ENCODE results near the gene PTPRB.
"Not testable (repeated sequence)": the region's sequence is repeated elsewhere in the genome, so short reads cannot be mapped to it uniquely, and the experiment has no call there.

PTPRB gene

GRCh38 chr12:70549340-70550179, 87.7 kb downstream of the PTPRB start:
- no peak for DNase-seq (ENCODE audit: low read depth in 1 of 2, low spot score in 1 of 2)

- no peak for DNase-seq (ENCODE audit: low read depth in 1 of 2, low spot score in 1 of 2)
Observed at GRCh38 chr12:70543444-70543843, 93.8 kb downstream of the PTPRB start.

GRCh38 chr12:70540996-70541395, 96.2 kb downstream of the PTPRB start:
- DNase-seq (ENCODE audit: low read depth in 1 of 2, low spot score in 1 of 2), result no peak

- DNase-seq (ENCODE audit: low read depth in 1 of 2, low spot score in 1 of 2), result no peak
Observed at GRCh38 chr12:70536650-70537049, 100.6 kb downstream of the PTPRB start.

- DNase-seq (ENCODE audit: low read depth in 1 of 2, low spot score in 1 of 2), result no peak
Observed at GRCh38 chr12:70535896-70536374, 101.3 kb downstream of the PTPRB start.

GRCh38 chr12:70534466-70534865, 102.8 kb downstream of the PTPRB start:
- no peak for DNase-seq (ENCODE audit: low read depth in 1 of 2, low spot score in 1 of 2)

GRCh38 chr12:70529647-70530046, 107.6 kb downstream of the PTPRB start:
- no peak for DNase-seq (ENCODE audit: low read depth in 1 of 2, low spot score in 1 of 2)

- no peak for DNase-seq (ENCODE audit: low read depth in 1 of 2, low spot score in 1 of 2)
Observed at GRCh38 chr12:70520847-70521246, 116.4 kb downstream of the PTPRB start.

GRCh38 chr12:70513426-70513825, 123.8 kb downstream of the PTPRB start:
- DNase-seq (ENCODE audit: low read depth in 1 of 2, low spot score in 1 of 2), result no peak

GRCh38 chr12:70508178-70508577, 129.1 kb downstream of the PTPRB start:
- no peak for DNase-seq (ENCODE audit: low read depth in 1 of 2, low spot score in 1 of 2)

- DNase-seq (ENCODE audit: low read depth in 1 of 2, low spot score in 1 of 2), result no peak
Observed at GRCh38 chr12:70507442-70507841, 129.8 kb downstream of the PTPRB start.

GRCh38 chr12:70497508-70497907, 139.7 kb downstream of the PTPRB start:
- no peak for DNase-seq (ENCODE audit: low read depth in 1 of 2, low spot score in 1 of 2)

GRCh38 chr12:70492904-70493303, 144.3 kb downstream of the PTPRB start:
- not testable (repeated sequence) for DNase-seq (ENCODE audit: low read depth in 1 of 2, low spot score in 1 of 2)

- DNase-seq (ENCODE audit: low read depth in 1 of 2, low spot score in 1 of 2), result not testable (repeated sequence)
Observed at GRCh38 chr12:70490928-70491327, 146.3 kb downstream of the PTPRB start.

GRCh38 chr12:70487440-70487839, 149.8 kb downstream of the PTPRB start:
- no peak for DNase-seq (ENCODE audit: low read depth in 1 of 2, low spot score in 1 of 2)

GRCh38 chr12:70486588-70486987, 150.6 kb downstream of the PTPRB start:
- no peak for DNase-seq (ENCODE audit: low read depth in 1 of 2, low spot score in 1 of 2)

GRCh38 chr12:70485704-70486103, 151.5 kb downstream of the PTPRB start:
- no peak for DNase-seq (ENCODE audit: low read depth in 1 of 2, low spot score in 1 of 2)

GRCh38 chr12:70484464-70484863, 152.8 kb downstream of the PTPRB start:
- no peak for DNase-seq (ENCODE audit: low read depth in 1 of 2, low spot score in 1 of 2)

GRCh38 chr12:70482764-70483163, 154.5 kb downstream of the PTPRB start:
- DNase-seq (ENCODE audit: low read depth in 1 of 2, low spot score in 1 of 2), result no peak

- DNase-seq (ENCODE audit: low read depth in 1 of 2, low spot score in 1 of 2), result no peak
Observed at GRCh38 chr12:70469221-70469820, 167.9 kb downstream of the PTPRB start.

- DNase-seq (ENCODE audit: low read depth in 1 of 2, low spot score in 1 of 2), result no peak
Observed at GRCh38 chr12:70468741-70469140, 168.5 kb downstream of the PTPRB start.

GRCh38 chr12:70467918-70468733, 169.1 kb downstream of the PTPRB start:
- DNase-seq (ENCODE audit: low read depth in 1 of 2, low spot score in 1 of 2), result no peak
